GM19193 (cell line): ENCODE data around the gene PPP2R2D.

Experiments
- POLR2A ChIP-seq: IDR thresholded peaks from 4 replicates; pipeline ENCODE4 v1.6.1; 2011; ENCODE audit not compliant: insufficient read depth, insufficient read length; ENCODE audit errors: extremely low read depth

Gene PPP2R2D

DNA sequence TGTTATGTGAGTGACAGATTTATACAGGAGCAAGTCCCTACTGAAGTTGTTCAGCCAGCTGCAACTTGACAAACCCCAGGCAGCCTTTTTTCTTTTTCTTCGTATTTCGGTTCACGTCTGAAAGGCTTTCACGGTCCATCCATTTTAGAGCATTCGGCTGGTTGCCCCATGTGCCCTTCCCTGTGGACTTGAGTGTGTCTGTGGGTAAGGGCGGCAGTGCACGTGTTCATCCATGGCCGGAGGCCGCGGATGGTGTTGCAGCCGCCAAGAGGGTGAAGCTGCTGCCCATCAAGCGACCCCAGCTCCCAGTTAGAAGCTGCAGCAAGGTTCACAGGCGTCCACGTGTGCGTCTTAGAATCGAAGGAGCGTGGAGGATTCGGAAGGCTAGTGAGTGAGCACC lies 35.9 kb downstream of the PPP2R2D start:
- no peak for TF ChIP-seq POLR2A

DNA sequence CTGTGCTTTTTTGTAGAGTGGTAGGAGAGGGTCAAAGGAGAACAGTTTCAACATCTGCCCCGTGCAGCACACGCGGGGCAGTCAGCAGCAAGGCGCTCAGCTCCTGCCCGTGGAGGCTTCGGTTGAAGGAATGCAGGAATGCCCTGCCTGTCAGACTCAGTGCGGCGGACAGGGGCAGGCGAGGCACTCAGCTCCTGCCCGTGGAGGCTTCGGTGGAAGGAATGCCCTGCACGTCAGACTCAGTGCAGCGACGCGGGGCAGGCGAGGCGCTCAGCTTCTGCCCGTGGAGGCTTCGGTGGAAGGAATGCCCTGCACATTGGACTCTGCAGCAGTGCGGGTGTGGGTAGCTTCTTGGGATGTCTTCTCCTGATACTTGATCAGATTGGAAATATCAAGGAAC lies 37.0 kb downstream of the PPP2R2D start:
- TF ChIP-seq POLR2A = no peak

DNA sequence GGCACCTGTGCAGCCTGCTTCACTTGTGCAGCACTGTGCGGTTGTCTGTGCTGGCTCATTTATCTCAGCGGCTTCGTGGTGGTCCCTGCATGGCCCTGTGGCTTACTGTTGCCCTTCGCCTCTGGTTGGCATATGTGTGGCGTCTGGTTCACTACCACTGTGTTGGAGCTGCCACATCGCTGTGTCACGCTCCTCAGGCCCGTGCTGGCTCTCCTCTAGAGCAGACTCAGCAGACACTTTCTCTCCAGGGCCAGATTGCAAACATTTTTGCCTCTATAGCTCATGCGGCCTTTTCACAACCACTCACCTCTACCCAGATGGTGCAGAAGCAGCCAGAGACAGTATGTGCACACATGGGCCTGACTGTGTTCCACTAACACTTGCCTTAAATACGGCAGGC lies 37.9 kb downstream of the PPP2R2D start:
- TF ChIP-seq POLR2A = no peak

DNA sequence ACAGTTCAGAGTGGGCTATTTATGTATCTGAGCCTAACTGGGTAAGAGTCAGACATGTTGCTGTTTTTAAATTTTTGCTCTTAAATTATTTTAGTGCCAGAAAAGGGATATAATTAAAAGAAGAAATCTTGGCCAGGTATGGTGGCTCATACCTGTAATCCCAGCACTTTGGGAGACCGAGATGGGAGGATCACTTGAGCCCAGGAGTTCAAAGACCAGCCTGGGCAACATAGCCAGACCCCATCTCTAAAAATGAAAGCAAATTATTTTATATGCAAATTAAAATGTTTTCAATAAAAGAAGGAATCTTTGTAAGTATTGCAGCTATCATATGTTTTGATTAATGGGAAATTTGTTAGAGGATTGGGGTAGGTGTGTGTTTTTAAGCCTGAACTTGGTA lies 41.6 kb downstream of the PPP2R2D start:
- TF ChIP-seq POLR2A = no peak

DNA sequence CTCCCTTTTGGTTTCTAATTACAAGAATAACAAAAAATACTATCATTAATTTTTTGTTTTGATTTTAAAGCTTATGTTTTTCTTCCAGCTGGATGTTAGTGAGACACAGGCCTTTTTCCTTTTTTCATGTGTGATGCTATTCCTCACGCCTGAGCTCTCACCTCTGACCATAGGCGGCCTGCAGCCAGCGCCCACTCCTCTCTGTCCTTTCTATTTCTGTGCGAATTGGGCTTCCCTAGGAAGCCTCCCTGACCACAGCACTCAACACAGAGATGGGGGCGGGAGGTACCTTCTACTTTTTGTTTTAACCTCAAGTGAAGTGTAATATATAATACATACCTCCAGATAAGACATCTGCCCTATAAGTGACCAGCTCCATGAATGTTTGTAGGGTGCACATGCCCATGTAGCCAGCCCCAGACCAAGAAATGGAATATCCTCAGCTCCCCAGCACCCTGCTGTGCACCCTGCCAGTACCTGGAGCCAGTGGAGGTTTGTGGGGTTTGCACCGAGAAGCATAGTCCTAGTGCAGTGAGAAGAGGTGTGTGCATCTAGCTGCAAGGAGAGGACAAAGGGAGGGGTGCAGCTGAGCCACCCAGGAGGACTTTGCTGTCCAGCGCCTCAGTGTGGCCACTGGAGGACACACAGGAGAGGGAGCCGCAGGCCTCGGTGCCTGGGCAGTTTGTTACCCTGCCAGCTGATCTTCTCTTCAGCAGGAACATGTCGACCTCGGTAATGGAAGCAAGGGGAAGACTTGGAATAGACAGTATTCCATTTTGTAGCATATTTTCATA lies 42.4 kb downstream of the PPP2R2D start:
- no peak for TF ChIP-seq POLR2A

DNA sequence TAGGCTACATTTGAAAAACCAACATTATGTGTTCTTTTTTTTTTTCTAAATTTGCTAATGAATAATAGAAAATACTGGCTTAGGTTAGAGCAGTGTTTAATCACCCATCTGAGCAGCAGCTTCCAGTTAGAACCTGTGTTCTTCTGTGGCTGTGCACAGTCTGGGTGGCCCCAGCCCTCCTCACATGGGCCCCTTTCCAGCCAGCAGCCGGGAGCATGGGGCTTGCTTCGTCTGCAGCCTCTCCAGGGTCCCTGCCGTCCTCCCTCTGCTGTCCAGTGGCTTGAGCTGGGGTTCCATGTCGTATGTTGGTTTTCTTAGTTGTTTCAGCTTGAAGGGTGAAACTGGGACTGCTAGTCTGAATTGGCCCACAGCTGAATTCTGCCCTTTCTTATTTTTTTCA lies 43.6 kb downstream of the PPP2R2D start:
- TF ChIP-seq POLR2A = no peak

DNA sequence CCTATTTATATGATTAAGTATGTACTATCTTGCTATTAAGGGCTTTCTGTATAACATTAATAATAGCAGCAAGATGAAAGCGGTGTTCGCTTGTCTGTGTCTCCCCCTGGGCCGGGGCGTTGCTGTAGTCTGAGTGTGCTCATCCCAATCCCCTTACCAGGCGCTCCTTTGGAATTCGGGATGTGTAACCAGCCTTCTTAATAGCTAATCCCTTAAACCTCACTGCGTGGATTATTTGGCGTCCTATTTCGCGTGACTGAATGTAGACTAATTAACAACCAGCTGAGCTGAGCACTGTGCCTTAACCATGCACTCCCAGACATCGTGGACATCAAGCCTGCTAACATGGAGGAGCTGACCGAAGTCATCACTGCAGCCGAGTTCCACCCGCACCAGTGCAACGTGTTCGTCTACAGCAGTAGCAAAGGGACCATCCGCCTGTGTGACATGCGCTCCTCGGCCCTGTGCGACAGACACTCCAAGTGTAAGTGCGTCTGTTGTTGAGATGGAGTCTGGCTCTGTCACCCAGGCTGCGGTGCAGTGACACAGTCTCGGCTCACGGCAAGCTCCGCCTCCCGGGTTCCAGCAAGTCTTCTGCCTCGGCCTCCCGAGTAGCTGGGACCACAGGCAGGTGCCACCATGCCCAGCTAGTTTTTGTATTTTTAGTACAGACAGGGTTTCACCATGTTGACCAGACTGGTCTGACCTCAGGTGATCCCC lies 44.3 kb downstream of the PPP2R2D start:
- TF ChIP-seq POLR2A = no peak

DNA sequence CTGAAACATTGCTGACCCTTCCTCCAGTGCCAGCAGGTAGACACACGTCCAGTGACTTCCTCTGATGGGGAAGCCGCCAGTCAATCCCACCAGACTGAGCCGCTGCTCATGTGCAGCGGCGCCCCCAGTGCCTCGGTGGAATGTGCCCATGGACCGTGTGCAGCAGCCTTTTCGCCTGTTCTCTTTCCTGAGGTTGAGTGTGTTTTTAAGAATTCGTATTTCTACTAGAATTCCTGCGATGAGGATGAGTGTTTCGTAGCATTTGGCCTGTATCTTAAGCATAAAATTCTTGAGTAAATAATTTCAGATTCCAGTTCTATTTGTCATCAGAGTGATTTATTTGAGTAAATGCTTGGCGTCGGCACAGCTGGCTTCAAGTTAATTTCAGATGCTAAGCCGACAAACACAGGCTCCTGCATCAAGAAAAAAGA lies 45.5 kb downstream of the PPP2R2D start:
- no peak for TF ChIP-seq POLR2A

DNA sequence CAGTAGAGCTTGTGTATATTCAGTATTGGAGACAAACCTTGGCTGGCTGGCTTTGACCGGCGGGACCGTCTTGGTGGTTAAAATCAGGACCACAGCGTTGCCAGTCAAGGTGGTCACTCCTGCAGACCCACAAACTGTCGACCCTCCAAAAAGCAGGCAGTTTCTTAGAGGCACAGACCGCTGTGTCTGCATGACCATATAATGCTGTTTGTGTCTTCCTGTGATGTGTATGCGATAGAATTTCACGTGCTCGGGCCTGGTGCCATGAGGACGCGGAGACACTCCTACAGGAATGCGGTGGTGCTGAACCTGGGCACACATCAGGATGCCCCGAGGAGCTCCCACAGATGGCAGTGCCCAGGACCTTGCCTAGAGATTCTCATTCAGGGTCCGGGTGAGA lies 46.1 kb downstream of the PPP2R2D start:
- no peak for TF ChIP-seq POLR2A

DNA sequence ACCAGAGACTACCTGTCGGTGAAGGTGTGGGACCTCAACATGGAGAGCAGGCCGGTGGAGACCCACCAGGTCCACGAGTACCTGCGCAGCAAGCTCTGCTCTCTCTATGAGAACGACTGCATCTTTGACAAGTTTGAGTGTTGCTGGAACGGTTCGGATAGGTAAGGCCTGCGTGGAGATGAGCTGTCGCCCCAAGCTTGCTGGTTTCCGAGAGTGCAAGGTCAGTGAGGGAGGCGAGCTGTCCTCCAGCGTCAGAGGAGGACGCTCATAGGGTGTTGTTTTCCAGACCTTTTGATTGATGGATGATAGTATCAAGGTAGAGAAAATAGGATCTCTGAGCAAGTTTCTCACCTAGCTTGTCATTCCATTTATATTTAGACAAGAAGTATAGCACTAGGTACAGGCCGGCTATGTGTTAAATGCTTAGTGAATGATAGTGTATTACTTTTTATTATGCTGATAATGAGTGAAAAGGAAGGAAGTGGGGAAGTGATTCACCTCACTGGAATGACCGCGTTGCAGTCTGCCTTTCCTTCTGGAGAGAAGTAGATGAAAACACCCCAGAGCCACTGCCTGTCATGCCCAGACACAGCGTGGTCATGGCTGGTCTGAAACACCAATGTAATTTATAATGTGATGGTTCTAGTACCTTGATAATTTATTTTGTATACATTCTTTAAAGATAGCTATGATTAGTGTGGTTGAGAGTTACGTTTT lies 47.0 kb downstream of the PPP2R2D start:
- no peak for TF ChIP-seq POLR2A

DNA sequence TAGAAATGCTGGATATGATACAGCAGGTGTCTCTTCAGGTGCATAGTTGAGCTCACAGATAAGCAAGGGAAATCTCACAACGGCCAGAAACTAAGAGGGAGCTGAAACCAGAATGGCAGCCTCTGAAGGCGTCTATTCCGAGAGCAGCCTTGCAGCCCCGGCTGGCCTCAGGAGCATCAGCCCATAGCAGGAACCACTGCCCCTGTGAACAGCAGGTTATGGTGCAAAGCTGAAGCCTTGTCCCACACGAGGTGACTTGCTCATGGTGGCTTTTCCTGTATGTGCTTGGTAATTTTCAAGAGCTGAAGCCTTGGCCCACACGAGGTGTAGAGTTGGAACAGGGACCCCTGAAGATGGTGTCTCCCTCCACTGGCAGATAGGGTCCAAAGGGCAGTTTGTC lies 47.7 kb downstream of the PPP2R2D start:
- TF ChIP-seq POLR2A = no peak

DNA sequence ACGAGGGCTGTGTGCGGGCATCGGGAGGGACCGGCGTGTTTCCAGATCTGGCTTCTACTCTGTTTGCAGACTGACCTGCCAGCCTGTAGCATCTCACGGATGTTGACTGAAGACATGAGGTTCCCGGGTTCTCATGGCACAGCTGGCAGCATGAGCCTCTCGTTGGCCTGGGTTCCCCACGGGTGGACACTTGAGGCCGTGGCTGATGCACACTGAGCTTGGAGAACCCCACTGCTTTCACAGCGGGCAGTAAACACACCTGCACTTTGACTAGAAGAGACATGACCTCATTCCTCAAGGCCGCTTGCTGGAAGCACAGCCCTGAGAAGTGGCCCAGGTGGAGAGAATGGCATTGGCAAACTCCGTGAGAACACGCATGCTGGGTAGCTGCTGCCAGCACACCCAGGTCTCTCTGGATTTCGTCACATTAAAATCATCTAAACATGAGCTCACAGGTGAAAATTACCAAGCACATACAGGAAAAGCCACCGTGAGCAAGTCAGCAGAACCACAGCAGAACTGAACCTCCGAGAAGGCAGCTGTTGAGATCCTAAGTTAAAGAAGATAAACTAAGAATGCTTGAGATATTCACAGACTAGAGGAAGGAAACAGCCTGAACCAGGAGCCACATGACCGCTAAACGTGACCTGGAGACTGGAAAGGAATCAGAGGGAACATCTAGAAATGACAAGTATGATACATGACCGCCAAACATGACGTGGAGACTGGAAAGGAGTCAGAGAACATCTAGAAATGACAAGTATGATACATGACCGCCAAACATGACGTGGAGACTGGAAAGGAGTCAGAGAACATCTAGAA lies 48.4 kb downstream of the PPP2R2D start:
- TF ChIP-seq POLR2A = no peak

DNA sequence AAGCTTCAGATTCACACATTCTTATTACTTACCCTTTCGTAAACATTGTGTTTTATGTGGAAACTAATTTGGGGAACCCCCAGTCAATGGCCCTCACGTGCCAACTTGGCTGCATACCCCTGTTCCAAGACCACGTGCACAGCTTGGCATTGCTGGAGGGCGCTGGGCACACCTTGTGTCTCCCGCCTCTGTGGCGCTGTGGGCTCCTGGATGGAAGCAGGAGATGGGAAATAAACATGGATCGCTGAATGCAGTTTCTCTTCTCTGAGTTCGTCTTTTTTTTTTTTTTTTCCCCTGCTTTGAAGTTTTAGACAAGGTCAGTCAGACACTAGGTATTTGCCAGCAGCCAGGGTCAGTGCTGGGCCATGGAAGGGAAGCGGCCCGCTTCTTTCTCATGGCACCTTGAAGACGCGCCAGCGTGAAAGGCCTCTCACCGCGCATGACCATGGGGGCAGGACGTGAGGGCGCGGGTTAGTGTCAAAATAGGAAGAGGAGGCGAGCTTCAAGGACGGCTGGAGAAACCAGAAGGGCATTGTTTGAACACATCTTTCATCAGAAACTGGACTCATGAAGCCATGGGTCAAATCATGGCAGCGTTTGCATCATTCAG lies 53.7 kb downstream of the PPP2R2D start:
- TF ChIP-seq POLR2A = no peak

DNA sequence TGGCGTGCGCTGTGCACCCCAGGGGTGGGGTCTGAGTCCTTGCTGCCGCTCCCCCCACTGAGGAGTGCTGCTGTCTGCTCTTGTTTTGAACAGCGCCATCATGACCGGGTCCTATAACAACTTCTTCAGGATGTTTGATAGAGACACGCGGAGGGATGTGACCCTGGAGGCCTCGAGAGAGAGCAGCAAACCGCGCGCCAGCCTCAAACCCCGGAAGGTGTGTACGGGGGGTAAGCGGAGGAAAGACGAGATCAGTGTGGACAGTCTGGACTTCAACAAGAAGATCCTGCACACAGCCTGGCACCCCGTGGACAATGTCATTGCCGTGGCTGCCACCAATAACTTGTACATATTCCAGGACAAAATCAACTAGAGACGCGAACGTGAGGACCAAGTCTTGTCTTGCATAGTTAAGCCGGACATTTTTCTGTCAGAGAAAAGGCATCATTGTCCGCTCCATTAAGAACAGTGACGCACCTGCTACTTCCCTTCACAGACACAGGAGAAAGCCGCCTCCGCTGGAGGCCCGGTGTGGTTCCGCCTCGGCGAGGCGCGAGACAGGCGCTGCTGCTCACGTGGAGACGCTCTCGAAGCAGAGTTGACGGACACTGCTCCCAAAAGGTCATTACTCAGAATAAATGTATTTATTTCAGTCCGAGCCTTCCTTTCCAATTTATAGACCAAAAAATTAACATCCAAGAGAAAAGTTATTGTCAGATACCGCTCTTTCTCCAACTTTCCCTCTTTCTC lies 55.0 kb downstream of the PPP2R2D start:
- no peak for TF ChIP-seq POLR2A
